Type B pancreatic cell (in vitro differentiated cells): Measurements from ENCODE around the gene CAPN5. TPM values are rescaled to one million over a fixed set of nuclear protein-coding genes. Genes with fewer than 3 reads are reported as not detected.
"Not testable (repeated sequence)": the region's sequence is repeated elsewhere in the genome, so short reads cannot be mapped to it uniquely, and the experiment has no call there.

Source experiments
- DNase-seq: peaks from one replicate; pipeline ENCODE4 v3.0.0; 2021; ENCODE audit warnings: mixed read lengths; ENCODE audit not compliant: unreplicated experiment; ENCODE audit errors: extremely low spot score
- H3K27ac Mint-ChIP-seq: 2 replicates; pipeline ENCODE4 v1.8.0; 2021; ENCODE audit warnings: mild to moderate bottlenecking, mixed read lengths
- H3K27me3 Mint-ChIP-seq: 2 replicates; pipeline ENCODE4 v1.8.0; 2021; ENCODE audit warnings: mixed read lengths
- H3K36me3 Mint-ChIP-seq: 2 replicates; pipeline ENCODE4 v1.8.0; 2021; ENCODE audit warnings: mixed read lengths
- H3K4me1 Mint-ChIP-seq: one replicate; pipeline ENCODE4 v1.8.0; 2021; ENCODE audit warnings: mixed read lengths; ENCODE audit not compliant: unreplicated experiment
- H3K4me3 Mint-ChIP-seq: 2 replicates; pipeline ENCODE4 v1.8.0; 2021; ENCODE audit warnings: mild to moderate bottlenecking, mixed read lengths
- H3K9me3 Mint-ChIP-seq: 2 replicates; pipeline ENCODE4 v1.8.0; 2021; ENCODE audit warnings: mixed read lengths
- total RNA-seq: library from RNA; stranded (reverse); gene quantifications from 2 replicates; pipeline ENCODE4 v1.2.1, GENCODE V29; 2021; ENCODE audit warnings: low replicate concordance
- TF ChIP-seq, protein P1 (sequence below): fragments of 200-600 bp; sonication (generic); conservative IDR thresholded peaks from 2 replicates; pipeline ENCODE4 v1.5.0; 2021; ENCODE audit warnings: antibody characterized with exemption, mild to moderate bottlenecking

The CAPN5 gene
- total RNA-seq, 1 donor from 2014 or later: 18.8 TPM

DNA sequence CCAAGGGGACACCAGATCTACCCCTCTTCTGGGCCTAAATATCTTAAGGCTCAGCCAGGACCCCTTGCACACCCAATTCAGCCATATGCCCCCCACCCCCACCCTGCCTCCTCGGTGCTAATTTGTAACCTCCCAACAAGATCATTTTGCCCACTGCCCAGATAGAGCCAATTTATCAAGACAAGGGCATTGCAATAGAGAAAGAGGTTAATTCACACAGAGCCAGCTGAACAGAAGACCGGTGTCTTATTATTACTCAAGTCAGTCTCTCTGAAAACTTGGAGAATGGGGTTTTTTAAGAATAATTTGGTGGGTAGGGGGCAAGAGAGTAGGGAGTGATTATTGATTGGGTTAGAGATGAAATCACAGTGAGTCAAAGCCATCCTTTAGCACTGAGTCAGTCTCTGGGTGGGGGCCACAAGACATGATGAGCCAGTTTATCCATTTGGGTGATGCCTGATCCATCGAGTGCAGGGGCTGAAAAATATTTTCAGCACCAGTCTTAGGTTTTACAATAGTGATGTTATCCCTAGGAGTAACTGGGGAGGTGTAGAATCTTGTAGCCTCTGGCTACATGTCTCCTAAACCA is 9.9 kb upstream of the CAPN5 start:
- H3K27ac Mint-ChIP-seq: no peak overlapping the region
- H3K27me3 Mint-ChIP-seq: peaks cover 10% of the 10 kb centered on the region
- TF ChIP-seq, protein P1, sequence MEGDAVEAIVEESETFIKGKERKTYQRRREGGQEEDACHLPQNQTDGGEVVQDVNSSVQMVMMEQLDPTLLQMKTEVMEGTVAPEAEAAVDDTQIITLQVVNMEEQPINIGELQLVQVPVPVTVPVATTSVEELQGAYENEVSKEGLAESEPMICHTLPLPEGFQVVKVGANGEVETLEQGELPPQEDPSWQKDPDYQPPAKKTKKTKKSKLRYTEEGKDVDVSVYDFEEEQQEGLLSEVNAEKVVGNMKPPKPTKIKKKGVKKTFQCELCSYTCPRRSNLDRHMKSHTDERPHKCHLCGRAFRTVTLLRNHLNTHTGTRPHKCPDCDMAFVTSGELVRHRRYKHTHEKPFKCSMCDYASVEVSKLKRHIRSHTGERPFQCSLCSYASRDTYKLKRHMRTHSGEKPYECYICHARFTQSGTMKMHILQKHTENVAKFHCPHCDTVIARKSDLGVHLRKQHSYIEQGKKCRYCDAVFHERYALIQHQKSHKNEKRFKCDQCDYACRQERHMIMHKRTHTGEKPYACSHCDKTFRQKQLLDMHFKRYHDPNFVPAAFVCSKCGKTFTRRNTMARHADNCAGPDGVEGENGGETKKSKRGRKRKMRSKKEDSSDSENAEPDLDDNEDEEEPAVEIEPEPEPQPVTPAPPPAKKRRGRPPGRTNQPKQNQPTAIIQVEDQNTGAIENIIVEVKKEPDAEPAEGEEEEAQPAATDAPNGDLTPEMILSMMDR: no peak
- H3K9me3 Mint-ChIP-seq: no peaks in the 10 kb centered on the region
- H3K36me3 Mint-ChIP-seq: no peaks in the 10 kb centered on the region
- DNase-seq: no peak
- H3K4me1 Mint-ChIP-seq: no peaks in the 10 kb centered on the region
- no peak overlapping the region for H3K4me3 Mint-ChIP-seq

DNA sequence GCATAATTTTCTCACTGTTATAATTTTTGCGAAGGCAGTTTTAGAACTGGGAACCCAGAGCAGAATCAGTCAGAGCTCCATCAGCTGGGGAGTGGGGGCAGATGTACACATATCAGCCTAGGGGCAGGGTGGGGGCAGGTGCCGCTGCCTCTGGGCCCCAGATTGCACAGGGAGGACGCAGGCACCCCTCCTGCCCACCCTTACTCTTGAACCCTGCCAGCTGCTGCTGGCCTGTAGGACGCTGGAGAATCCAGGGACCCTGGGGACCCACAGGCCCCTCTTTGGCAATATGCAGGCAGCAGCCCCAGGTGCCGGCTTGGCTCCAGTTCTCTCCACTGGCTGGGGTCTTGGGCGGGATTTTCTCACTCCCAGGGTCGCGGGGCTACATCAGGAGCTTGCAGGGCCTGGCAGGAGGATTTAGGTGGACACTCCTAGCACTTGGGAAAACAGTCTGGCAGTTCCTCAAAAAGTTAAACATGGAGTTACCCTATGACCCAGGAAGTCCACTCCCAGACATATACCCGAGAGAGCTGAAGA is 8.8 kb upstream of the CAPN5 start:
- H3K27ac Mint-ChIP-seq: no peak overlapping the region
- no peaks in the 10 kb centered on the region for H3K4me1 Mint-ChIP-seq
- peaks cover 10% of the 10 kb centered on the region for H3K27me3 Mint-ChIP-seq
- H3K9me3 Mint-ChIP-seq: no peaks in the 10 kb centered on the region
- DNase-seq: peak; percentile 48
- no peak overlapping the region for H3K4me3 Mint-ChIP-seq
- H3K36me3 Mint-ChIP-seq: no peaks in the 10 kb centered on the region
- TF ChIP-seq, protein P1: no peak

DNA sequence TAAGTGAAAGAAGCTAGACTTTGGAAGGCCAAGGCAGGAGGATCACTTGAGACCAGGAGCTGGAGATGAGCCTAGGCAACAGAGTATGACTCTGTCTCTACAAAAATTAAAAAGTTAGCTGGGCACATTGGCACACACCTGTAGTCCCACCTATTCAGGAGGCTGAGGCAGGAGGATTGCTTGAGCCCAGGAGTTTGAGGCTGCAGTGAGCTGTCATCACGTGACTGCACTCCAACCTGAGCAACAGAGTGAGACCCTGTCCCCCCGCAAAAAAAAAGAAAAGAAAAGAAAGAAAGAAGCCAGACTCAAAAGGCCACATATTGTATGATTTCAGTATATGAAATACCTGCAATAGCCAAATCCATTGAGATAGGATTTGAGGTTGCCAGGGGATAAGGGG is 7.9 kb upstream of the CAPN5 start:
- Mint-ChIP-seq H3K9me3 (no peaks in the 10 kb centered on the region), H3K27ac (no peak overlapping the region), H3K36me3 (no peaks in the 10 kb centered on the region), H3K4me3 (no peak overlapping the region), H3K27me3 (peaks cover 9% of the 10 kb centered on the region), H3K4me1 (no peaks in the 10 kb centered on the region)
- DNase-seq: no peak
- TF ChIP-seq, protein P1: no peak

DNA sequence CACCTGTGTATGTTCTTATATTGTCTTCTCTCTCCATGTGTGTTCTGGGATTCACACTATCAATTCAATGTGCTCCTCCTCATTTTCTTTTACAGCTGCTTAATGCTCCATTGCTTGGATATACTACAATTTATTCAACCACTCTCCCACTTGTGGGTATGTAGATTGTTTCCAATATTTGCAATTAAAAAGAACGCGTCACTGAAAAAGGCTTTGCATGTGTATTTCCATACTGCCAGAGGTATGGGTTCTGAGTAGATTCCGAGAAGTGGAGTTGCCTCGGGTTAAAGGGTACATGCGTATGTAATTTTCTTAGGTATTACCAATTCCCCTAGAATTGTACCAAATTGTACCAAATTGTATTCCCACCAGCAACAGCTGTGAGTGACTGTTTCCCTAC is 7.0 kb upstream of the CAPN5 start:
- Mint-ChIP-seq H3K4me1 (no peaks in the 10 kb centered on the region), H3K27ac (no peak overlapping the region), H3K4me3 (no peak overlapping the region), H3K9me3 (no peaks in the 10 kb centered on the region), H3K36me3 (no peaks in the 10 kb centered on the region), H3K27me3 (peaks cover 11% of the 10 kb centered on the region)
- no peak for DNase-seq
- TF ChIP-seq, protein P1: no peak

DNA sequence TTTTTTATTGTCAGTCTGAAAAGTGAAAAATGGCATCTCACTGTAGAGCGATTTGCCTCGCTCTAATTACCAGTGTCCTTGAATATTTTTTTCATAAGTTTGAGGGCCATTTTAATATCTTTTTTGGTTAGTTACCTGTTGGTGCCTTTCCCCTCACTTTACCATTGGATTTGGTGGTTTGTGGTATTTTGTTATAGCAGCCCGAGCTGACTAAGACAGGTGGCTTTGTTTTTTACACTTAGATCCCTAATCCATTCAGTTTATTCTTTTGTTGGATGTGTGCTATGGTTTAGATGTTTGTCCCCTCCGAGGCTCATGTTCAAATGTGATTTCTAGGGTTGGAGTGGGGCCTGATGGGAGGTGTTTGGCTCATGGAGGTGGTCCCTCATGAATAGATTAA is 6.5 kb upstream of the CAPN5 start:
- no peaks in the 10 kb centered on the region for H3K9me3 Mint-ChIP-seq

DNA sequence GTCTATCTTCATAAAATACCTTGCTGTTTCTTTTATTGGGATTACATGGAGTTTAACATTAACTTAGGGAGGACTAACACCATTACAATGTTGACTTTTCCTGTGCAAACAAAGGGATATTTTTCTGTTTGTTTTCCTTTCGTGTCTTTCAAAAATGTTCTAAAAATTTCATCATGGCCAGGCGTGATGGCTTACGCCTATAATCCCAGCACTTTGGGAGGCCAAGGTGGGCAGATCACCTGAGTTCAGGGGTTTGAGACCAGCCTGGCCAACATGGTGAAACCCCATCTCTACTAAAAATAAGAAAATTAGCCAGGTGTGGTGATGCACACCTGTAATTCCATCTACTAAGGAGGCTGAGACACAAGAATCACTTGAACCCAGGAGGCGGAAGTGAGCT is 5.5 kb upstream of the CAPN5 start:
- H3K4me3 Mint-ChIP-seq, H3K9me3 Mint-ChIP-seq, DNase-seq, H3K27ac Mint-ChIP-seq, H3K36me3 Mint-ChIP-seq, H3K4me1 Mint-ChIP-seq: not testable (repeated sequence)
- H3K27me3 Mint-ChIP-seq: peaks cover 15% of the 10 kb centered on the region

More for the DNA sequence above, 6.5 kb upstream of the CAPN5 start:
- Mint-ChIP-seq H3K36me3 (no peaks in the 10 kb centered on the region), H3K27ac (no peak overlapping the region), H3K4me3 (no peak overlapping the region), H3K27me3 (peaks cover 15% of the 10 kb centered on the region), H3K4me1 (no peaks in the 10 kb centered on the region)
- TF ChIP-seq, protein P1: no peak
- no peak for DNase-seq
